IPS DF 4.7 (cell line): ENCODE measurements around the gene BBS10.
"Not testable (repeated sequence)": the region's sequence is repeated elsewhere in the genome, so short reads cannot be mapped to it uniquely, and the experiment has no call there.

ENCODE experiments used
- DNase-seq: peaks from one replicate; pipeline ENCODE4 v3.0.0-alpha.2; 2013; ENCODE audit warnings: low spot score; ENCODE audit errors: extremely low read depth

The BBS10 gene

GRCh38 chr12:76348079-76348901 is at the start of gene BBS10:
Gene BBS10, minus strand, starts transcription at chr12:76348415. Its CDS starts 57 bp downstream, at chr12:76348358.
- DNase-seq: peak; percentile 46

DNA sequence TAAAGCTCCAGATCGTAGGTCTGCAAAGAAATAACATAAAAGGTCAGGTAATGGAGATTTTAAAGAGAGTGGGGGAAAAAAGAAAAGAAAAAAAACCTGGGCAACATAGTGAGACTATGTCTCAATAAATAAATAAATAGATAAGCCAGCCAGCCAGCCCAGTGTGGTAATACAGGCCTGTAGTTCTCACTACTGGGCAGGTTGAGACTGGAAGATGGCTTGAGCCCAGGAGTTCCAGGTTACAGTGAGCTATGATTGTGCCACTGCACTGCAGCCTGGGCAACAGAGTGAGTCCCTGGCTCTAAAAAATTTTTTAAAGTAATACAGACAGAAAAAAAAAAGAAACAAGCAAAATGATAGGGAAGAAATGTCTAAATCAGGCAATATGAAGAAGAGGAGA is 43.2 kb upstream of the BBS10 start:
- no peak for DNase-seq

GRCh38 chr12:76387614-76388013 is 39.4 kb upstream of the BBS10 start:
- DNase-seq: no peak

- no peak for DNase-seq
Measured at GRCh38 chr12:76384560-76384959, 36.3 kb upstream of the BBS10 start.

DNA sequence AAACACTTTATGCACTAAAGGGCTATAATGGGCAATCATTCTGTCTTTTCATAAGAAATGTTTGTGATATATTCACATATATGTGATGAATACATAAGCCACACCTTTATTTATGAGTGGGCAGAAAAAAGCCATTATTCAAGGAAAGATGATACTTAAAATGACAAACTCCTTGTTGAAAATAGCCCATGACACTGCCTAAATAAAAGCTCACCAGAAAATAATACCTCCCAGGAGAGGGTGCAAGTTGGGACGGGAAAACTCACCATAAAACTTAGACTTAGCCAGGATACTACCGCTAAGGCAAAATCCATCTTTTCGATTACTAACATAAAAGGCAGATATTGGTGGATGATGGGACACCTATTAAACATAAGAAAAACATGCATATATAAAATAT is 35.8 kb upstream of the BBS10 start:
- DNase-seq: no peak

- no peak for DNase-seq
Measured at GRCh38 chr12:76379261-76379660, 31.0 kb upstream of the BBS10 start.

- not testable (repeated sequence) for DNase-seq
Measured at GRCh38 chr12:76376876-76377275, 28.7 kb upstream of the BBS10 start.

GRCh38 chr12:76375939-76376338 is 27.7 kb upstream of the BBS10 start:
- DNase-seq: no peak

DNA sequence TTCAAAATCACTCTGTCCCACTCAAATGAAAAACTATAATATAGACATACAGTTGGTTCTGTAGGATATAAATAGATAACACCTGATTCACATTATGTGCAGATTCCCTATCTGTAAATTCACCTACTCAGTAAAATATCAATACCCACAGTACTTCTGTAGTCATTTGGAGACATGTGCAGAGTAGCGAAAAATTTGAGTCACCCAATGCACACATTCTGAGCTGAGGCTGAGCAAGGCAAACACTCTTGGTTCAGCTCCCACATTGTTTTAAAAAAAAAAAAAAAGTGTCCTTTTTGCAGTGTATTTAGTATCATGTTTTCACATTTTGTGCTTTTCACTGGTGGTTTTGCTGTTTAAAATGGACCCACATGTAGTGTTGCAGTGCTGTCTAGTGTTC is 27.3 kb upstream of the BBS10 start:
- no peak for DNase-seq

DNA sequence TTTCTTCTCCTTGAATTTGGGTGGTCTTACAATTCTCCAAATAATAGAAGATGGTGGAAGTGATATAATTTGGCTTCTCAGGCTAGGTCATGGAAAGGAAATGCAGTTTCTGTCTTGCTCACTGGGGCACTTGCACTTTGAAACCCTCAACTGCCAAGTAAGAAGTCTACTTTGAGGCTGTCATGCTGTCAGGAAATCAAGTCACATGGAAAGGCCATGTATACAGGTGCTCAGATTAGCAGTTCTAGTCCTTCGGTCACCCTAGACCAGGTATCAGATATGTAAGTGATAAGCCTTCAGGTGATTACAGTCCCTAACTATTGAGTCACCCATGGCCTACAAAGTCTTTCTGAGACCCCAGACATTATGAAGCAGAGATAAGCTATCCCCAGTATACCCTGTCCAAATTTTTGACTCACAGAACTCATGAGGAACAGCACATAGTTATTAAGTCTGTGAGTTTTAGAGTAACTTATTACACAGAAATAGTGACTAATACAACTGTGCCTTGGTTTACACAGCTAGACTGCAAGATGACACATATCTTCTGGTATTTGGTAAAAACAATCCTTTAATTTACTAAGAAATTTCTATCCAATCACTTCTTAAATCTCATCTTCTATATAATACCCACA is 26.3 kb upstream of the BBS10 start:
- DNase-seq: no peak

DNA sequence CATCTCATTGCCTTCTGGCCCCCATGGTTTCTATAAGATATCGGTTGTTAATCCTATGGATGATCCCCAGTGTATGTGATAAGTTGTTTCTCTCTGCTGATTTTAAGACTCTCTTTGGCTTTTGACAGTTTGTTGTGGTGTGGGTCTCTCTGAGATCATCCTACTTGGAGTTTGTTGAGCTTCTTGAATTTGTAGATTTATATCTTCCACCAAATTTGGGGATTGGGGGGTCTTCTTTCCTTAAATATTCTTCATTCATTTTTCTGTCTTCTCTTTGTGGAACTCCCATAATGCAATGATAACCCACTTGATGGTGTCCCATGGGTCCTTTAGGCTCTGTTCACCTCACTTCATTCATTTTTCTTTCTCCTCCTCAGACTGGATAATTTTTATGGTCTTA is 20.0 kb upstream of the BBS10 start:
- no peak for DNase-seq

DNA sequence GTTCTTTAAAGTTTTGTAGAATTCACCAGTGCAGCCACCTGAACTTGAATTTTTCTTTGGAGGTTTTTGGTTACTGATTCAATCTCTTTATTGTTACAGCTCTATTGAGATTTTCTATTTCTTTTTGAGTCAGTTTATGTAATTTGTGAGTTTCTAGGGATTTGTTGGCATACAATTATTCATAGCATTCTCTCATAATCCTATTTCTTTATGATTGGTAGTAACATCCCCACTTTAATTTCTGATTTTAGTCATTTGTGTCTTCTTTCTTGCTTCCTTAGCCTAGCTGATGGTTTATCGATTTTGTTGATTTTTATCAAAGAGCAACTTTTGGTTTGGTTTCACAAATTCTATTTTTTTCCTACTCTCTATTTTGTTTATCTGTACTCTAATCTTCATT is 17.9 kb upstream of the BBS10 start:
- DNase-seq: no peak

- not testable (repeated sequence) for DNase-seq
Measured at GRCh38 chr12:76364131-76364530, 15.9 kb upstream of the BBS10 start.

DNA sequence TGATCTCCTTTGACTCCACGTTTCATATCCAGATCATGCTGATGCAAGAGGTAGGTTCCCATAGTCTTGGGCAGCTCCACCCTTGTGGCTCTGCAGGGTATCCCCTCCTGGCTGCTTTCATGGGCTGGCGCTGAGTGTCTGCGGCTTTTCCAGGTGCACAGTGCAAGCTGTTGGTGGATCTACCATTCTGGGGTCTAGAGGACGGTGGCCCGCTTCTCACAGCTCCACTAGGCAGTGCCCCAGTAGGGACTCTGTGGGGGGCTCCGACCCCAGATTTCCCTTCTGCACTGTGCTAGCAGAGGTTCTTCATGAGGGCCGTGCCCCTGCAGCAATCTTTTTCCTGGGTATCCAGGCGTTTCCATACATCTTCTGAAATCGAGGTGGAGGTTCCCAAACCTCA is 12.1 kb upstream of the BBS10 start:
- DNase-seq: no peak

DNA sequence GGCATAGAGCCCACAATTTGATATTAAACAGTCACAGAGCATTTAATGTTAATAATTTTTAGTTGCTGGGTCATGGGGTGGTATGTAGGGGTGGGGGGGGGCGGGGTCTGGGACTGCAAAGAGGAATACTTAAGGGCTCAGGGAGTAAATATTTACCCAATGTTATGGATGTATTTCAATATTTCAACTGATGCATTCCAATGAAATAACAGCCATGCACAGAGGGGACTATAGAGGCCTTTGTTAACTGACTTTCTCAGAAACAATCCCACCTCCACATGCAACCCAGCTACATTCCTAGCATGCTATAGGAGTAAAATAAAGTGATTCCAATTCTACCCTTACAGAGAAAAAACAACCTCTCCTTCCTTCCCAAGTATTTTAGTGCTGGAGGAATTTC is 7.9 kb upstream of the BBS10 start:
- DNase-seq: no peak

DNA sequence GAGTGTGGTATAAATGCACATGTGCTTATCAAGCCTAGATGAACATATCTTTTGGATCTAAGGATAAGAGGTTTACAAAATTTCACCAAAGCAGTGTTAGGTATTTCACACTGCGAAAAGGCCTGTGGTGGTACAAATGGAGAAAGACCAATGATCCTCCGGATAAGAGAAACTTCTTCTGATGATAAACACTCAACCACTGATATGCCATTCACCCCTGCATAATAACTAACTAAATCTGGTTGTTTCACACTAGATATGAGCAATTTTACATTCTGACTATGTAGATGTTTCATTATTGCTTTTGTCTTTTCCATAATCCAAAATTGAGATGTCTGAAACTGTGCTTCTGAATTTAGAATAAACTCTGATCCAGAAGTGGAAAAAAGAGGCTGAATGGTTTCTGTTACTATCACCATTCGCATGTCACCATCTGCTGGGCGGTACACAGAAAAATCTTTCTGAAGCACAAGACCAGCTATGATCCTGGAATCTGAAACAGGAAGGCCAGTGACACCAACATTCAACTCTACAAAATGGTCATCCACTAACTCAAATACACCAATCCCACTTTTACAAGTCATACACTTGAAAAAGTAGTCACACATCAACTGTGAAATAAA is 1.3 kb downstream of the BBS10 start:
- DNase-seq: no peak

DNA sequence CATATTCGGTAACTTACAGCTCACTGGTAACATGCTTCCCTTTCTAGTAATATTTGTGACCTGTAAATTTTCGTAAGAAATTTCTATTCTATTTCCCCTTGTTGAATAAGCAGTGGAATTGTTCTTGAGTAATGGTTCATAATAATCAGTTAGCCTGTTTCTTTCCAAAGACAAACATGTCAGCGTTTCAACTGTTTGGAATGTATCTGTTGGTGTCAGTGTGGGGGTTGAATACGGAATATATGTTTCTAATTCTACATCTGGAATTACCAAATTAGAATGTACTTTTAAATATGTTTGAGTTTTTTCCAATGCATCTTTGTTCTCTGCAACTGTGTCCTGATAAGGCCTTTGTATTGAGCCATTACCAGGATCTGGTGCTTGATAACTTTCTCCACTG is 2.0 kb downstream of the BBS10 start:
- no peak for DNase-seq

GRCh38 chr12:76345569-76345968 is 2.6 kb downstream of the BBS10 start:
- DNase-seq: no peak

DNA sequence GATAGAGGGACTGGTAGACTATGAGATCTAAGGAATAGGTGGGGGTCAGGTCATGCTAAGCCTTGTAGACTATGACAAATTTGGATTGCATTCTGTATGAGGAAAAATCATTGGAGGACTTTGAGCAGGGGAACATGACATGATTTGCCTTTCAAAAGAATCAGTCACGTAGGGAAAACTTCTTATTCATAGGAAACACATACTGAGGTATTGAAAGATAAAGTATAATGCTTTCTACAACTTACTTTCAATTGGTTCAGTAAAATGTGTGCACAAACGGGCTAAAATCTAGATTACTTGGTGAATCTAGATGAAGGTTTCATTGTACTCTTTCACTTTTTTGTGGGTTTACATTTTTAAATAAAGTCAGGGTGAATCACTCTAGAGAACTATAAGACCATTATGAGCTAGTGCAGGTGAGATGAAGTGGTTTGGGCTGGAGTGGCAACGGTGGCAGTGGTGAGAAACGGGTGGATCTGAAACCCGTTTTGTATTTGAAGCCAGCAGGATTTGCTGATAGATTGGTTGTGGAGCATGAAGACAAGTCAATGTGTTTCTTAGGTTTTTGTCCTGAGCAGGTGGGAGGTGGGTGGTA is 6.7 kb downstream of the BBS10 start:
- DNase-seq: no peak

DNA sequence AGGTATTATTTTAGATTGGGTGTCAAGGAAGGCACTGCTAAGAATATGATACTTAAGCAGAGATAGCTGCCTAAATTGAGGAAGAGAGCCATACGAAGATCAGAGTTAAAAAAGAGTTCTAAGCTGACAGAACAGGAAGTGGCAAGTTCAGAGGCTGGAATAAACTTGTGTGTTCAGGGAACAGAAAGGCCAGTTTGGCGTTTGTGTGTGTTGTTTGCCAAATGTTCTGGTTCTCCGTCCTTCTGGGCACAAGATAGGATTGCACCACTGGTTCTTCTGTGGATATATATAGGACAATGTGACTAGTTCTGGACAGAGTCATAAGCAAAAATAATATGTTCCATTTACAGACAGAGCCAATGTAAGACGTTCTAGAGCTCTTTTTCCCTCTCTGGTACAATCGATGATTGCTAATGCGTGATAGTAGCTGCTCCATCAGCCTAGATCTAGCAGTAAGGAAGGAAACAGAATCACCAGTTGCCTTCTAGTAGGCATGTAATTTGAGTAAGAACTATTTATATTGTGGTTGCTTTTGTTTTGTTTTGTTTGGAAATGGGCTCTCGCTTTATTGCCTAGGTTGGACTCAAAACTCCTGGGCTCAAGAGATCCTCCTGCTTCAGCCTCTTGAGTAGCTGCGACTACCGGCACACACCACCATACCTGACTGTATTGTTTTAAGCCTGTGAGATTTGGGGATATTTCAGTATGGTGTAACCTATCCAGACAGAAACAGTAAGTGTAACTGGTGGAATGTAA is 7.4 kb downstream of the BBS10 start:
- DNase-seq: no peak

DNA sequence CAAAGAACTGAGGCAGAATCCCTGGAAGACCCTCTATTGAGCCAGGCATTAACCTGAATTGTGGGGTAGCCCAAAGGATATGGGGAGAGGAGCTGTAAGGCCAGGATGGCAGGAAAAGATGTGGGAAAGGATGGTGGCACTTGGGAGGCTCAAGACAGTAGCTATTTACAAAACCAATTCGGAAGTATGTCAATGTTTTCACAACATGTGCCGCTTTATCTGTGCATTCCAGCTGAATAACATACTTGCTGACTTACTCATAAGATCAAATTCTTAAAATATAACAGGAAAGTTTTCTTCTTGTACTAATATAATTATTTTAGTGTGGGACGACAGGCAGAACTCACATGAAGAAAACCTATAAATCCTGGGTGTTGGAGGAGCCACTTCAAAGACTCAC is 10.6 kb downstream of the BBS10 start:
- no peak for DNase-seq
